Measurements from ENCODE around the gene SFN.
A peak's percentile ranks its signal among the peaks of the same experiment; 100 is the strongest.

SFN gene

GRCh38 chr1:26851106-26851684 is 11.8 kb upstream of the SFN start:
- no peak for DNase-seq (ENCODE audit: extremely low spot score)
- CTCF ChIA-PET, result interaction anchor here (0.9 to 5.0 kb wide), 8 partner anchors 10 to 249 kb away, joined by 3 to 72 read pairs (median 7); partner anchors contain the start of gene SFN
- POLR2A ChIA-PET, result no interaction called here
- TF ChIP-seq, protein P1, sequence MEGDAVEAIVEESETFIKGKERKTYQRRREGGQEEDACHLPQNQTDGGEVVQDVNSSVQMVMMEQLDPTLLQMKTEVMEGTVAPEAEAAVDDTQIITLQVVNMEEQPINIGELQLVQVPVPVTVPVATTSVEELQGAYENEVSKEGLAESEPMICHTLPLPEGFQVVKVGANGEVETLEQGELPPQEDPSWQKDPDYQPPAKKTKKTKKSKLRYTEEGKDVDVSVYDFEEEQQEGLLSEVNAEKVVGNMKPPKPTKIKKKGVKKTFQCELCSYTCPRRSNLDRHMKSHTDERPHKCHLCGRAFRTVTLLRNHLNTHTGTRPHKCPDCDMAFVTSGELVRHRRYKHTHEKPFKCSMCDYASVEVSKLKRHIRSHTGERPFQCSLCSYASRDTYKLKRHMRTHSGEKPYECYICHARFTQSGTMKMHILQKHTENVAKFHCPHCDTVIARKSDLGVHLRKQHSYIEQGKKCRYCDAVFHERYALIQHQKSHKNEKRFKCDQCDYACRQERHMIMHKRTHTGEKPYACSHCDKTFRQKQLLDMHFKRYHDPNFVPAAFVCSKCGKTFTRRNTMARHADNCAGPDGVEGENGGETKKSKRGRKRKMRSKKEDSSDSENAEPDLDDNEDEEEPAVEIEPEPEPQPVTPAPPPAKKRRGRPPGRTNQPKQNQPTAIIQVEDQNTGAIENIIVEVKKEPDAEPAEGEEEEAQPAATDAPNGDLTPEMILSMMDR (IDR thresholded peaks at IDR 0.05; ENCODE audit: control extremely low read depth, extremely low read depth, low read depth, missing control alignments), result no peak

DNA sequence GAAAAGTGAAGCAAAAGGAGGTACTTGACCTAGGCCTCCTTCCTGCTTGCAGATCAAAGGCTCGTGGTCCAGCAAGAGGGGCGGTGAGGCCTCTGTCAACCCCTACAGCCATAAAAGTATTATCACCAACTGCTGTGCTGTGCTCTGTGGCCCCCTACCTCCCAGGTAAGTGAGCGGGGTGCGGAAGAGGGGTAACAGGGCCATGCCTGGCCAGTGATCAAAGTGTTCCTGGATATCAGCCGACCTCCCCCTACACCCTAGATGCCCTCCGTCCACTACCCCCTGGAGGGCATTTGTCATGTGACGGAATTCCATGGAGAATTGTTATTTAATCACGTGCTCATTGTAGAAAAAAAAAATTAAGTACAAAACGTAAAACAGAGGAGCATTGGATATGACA is 10.2 kb upstream of the SFN start:
- TF ChIP-seq, protein P1 (IDR thresholded peaks at IDR 0.05; ENCODE audit: control extremely low read depth, extremely low read depth, low read depth, missing control alignments), result no peak
- CTCF ChIA-PET, result interaction anchor here (1.5 to 5.0 kb wide), 4 partner anchors 10 to 29 kb away, joined by 3 to 72 read pairs (median 12); partner anchors contain the start of gene SFN

DNA sequence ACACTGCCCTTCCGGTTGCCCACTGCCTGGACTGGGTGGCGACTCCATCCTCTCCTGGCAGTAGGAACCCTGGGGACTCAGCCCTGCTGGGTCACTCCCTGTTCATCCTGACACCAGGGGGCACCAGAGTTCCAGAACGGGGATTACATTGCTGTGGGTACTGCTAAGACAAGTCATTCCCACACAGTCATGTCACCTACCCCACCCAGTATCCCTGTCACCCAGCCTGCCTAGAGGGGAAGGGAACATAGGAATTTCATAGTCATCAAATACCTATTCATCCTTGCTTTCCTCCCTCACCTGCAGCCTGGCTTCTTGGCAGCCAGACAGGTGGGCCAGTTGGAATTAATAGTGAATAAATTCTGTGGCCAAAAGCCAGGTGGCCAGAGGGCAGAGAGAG is 9.8 kb upstream of the SFN start:
- TF ChIP-seq, protein P1 (IDR thresholded peaks at IDR 0.05; ENCODE audit: control extremely low read depth, extremely low read depth, low read depth, missing control alignments), result peak; percentile 70
- ChIA-PET CTCF (interaction anchor here (1.5 to 3.7 kb wide), 3 partner anchors 9 to 26 kb away, joined by 3 to 16 read pairs (median 8); no protein-coding TSS in a partner anchor), POLR2A (no interaction called here)
- DNase-seq (ENCODE audit: extremely low spot score), result peak; percentile 82

More for the DNA sequence above, 10.2 kb upstream of the SFN start:
- no peak for DNase-seq (ENCODE audit: extremely low spot score)
- POLR2A ChIA-PET, result no interaction called here

DNA sequence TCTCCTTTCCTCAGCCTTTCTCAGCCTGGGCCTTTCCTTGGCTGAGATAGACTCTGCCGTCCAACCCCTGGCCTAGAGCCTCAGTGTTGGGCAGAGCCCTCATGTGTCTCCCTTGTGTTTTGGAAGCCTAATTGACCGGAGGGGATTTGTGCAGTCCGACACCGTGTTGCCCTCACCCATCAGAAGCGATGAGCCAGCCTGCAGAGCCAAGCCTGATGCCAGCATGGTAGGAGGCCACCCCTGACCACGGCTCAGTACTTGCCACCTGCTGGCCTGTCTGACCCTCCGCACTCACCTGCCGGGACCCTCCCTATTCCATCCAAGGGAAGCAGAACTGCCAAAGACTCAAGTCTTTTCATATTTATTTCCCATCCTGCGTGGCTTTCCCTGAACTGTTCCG is 9.3 kb upstream of the SFN start:
- ChIA-PET POLR2A (no interaction called here), CTCF (interaction anchor here (1.5 to 3.7 kb wide), 3 partner anchors 9 to 25 kb away, joined by 3 to 16 read pairs (median 8); no protein-coding TSS in a partner anchor)
- no peak for DNase-seq (ENCODE audit: extremely low spot score)
- TF ChIP-seq, protein P1 (IDR thresholded peaks at IDR 0.05; ENCODE audit: control extremely low read depth, extremely low read depth, low read depth, missing control alignments), result no peak

- no peak for DNase-seq (ENCODE audit: extremely low spot score)
- ChIA-PET POLR2A (interaction anchor here (1.1 kb wide), 1 partner anchor 21 kb away, joined by 3 read pairs; no protein-coding TSS in a partner anchor), CTCF (interaction anchor here (1.1 to 3.7 kb wide), 5 partner anchors 10 to 32 kb away, joined by 3 to 16 read pairs (median 8); no protein-coding TSS in a partner anchor)
- TF ChIP-seq, protein P1 (IDR thresholded peaks at IDR 0.05; ENCODE audit: control extremely low read depth, extremely low read depth, low read depth, missing control alignments), result no peak
Observed at GRCh38 chr1:26854906-26855305, 8.0 kb upstream of the SFN start.

DNA sequence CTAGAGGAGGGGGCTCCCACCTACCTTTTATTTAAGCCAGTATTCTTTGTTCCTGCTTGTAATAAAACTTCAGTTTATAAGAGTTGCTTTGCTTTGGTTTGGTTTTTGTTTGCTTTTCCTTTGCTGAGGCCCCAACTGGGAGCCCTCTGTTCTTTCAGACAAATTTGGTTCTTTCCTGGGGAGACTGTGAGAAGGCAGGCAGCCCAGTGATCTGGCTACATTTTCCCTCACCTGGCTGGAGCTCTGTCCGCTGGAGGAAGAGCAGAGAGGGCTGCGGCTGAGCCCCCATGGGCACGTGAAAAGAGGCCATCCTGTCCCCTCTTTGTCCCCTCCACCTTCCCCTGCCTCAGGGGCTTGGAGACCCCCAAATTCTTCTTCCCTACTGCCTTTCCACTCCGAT is 7.3 kb upstream of the SFN start:
- ChIA-PET POLR2A (interaction anchor here (1.1 kb wide), 1 partner anchor 22 kb away, joined by 3 read pairs; no protein-coding TSS in a partner anchor), CTCF (interaction anchor here (0.8 to 3.7 kb wide), 8 partner anchors 9 to 45 kb away, joined by 3 to 16 read pairs (median 3); no protein-coding TSS in a partner anchor)
- TF ChIP-seq, protein P1 (IDR thresholded peaks at IDR 0.05; ENCODE audit: control extremely low read depth, extremely low read depth, low read depth, missing control alignments), result no peak

More for the DNA sequence above, 7.3 kb upstream of the SFN start:
- DNase-seq (ENCODE audit: extremely low spot score), result no peak

Data from GM10248 (cell line).